ENCODE measurements around the gene UQCRC2.

Gene UQCRC2

DNA sequence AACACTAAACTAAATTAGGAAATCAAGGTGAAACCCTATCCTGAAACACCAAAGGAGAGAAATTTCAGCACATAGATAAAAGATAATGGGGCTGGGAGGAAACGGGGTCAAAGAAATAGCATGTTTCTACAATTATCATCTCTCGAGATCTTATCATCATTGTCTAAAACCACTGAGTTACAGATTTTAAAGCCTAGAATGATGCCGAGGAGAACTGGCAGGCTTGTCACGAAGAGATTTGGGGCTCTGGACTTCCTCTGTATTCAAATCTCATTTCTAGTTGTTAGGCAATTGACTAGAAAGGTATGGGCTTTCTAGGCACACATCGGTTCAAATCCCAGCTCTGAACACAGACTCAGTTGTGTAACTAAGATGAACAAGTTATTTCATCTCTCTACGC, 38.5 kb downstream of the UQCRC2 start:
- H3K27me3 ChIP-seq (ENCODE audit: insufficient read depth, low read length, poor library complexity, severe bottlenecking), result no peaks in the 10 kb centered on the region
- H3K9ac ChIP-seq (ENCODE audit: low read depth, low read length, poor library complexity, severe bottlenecking), result no peak overlapping the region

GRCh38 chr16:21994856-21995465, 41.8 kb downstream of the UQCRC2 start:
- H3F3A ChIP-seq (ENCODE audit: low read depth), result no peaks in the 10 kb centered on the region

More for the DNA sequence above, 38.5 kb downstream of the UQCRC2 start:
- H3K36me3 ChIP-seq (ENCODE audit: insufficient read depth, low read length), result no peaks in the 10 kb centered on the region
- no peaks in the 10 kb centered on the region for H3K4me1 ChIP-seq (ENCODE audit: insufficient read depth, low read length, poor library complexity, severe bottlenecking)
- no peak overlapping the region for H3K4me3 ChIP-seq (ENCODE audit: low read length, poor library complexity, severe bottlenecking)
- no peak overlapping the region for H2AFZ ChIP-seq (ENCODE audit: low read length)
- no peak overlapping the region for H3K4me2 ChIP-seq (ENCODE audit: low read depth, low read length, poor library complexity, severe bottlenecking)
- H3F3A ChIP-seq (ENCODE audit: low read depth), result no peaks in the 10 kb centered on the region
- H4K20me1 ChIP-seq (ENCODE audit: insufficient read depth, low read length, poor library complexity, severe bottlenecking), result no peaks in the 10 kb centered on the region
- H3K9me2 ChIP-seq (replicated peaks; ENCODE audit: low read depth, low read length), result no peaks in the 10 kb centered on the region
- no peaks in the 10 kb centered on the region for H3K9me3 ChIP-seq (ENCODE audit: insufficient read depth, low read depth, low read length)
- TF ChIP-seq EZH2phosphoT487 (IDR thresholded peaks at IDR 0.05; ENCODE audit: borderline replicate concordance), result no peak
- TF ChIP-seq, protein P1, sequence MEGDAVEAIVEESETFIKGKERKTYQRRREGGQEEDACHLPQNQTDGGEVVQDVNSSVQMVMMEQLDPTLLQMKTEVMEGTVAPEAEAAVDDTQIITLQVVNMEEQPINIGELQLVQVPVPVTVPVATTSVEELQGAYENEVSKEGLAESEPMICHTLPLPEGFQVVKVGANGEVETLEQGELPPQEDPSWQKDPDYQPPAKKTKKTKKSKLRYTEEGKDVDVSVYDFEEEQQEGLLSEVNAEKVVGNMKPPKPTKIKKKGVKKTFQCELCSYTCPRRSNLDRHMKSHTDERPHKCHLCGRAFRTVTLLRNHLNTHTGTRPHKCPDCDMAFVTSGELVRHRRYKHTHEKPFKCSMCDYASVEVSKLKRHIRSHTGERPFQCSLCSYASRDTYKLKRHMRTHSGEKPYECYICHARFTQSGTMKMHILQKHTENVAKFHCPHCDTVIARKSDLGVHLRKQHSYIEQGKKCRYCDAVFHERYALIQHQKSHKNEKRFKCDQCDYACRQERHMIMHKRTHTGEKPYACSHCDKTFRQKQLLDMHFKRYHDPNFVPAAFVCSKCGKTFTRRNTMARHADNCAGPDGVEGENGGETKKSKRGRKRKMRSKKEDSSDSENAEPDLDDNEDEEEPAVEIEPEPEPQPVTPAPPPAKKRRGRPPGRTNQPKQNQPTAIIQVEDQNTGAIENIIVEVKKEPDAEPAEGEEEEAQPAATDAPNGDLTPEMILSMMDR (conservative IDR thresholded peaks at IDR 0.05; ENCODE audit: low read length), result no peak
- no peaks in the 10 kb centered on the region for H3K79me2 ChIP-seq (ENCODE audit: insufficient read depth, low read length)

GRCh38 chr16:21996923-21997696, 43.9 kb downstream of the UQCRC2 start:
- Histone ChIP-seq H4K20me1 (ENCODE audit: insufficient read depth, low read length, poor library complexity, severe bottlenecking) (no peaks in the 10 kb centered on the region), H3K9ac (ENCODE audit: low read depth, low read length, poor library complexity, severe bottlenecking) (no peak overlapping the region), H2AFZ (ENCODE audit: low read length) (no peak overlapping the region), H3K9me2 (replicated peaks; ENCODE audit: low read depth, low read length) (no peaks in the 10 kb centered on the region), H3F3A (ENCODE audit: low read depth) (no peaks in the 10 kb centered on the region), H3K27me3 (ENCODE audit: insufficient read depth, low read length, poor library complexity, severe bottlenecking) (no peaks in the 10 kb centered on the region), H3K4me1 (ENCODE audit: insufficient read depth, low read length, poor library complexity, severe bottlenecking) (peaks cover 2% of the 10 kb centered on the region), H3K79me2 (ENCODE audit: insufficient read depth, low read length) (no peaks in the 10 kb centered on the region), H3K4me3 (ENCODE audit: low read length, poor library complexity, severe bottlenecking) (no peak overlapping the region), H3K9me3 (ENCODE audit: insufficient read depth, low read depth, low read length) (no peaks in the 10 kb centered on the region), H3K36me3 (ENCODE audit: insufficient read depth, low read length) (no peaks in the 10 kb centered on the region), H3K4me2 (ENCODE audit: low read depth, low read length, poor library complexity, severe bottlenecking) (no peak overlapping the region)
- TF ChIP-seq, protein P1 (conservative IDR thresholded peaks at IDR 0.05; ENCODE audit: low read length), result no peak
- no peak for TF ChIP-seq EZH2phosphoT487 (IDR thresholded peaks at IDR 0.05; ENCODE audit: borderline replicate concordance)

More at GRCh38 chr16:21994856-21995465, 41.8 kb downstream of the UQCRC2 start:
- no peaks in the 10 kb centered on the region for H4K20me1 ChIP-seq (ENCODE audit: insufficient read depth, low read length, poor library complexity, severe bottlenecking)
- H3K79me2 ChIP-seq (ENCODE audit: insufficient read depth, low read length), result no peaks in the 10 kb centered on the region
- no peaks in the 10 kb centered on the region for H3K27me3 ChIP-seq (ENCODE audit: insufficient read depth, low read length, poor library complexity, severe bottlenecking)
- TF ChIP-seq, protein P1 (conservative IDR thresholded peaks at IDR 0.05; ENCODE audit: low read length), result no peak
- TF ChIP-seq EZH2phosphoT487 (IDR thresholded peaks at IDR 0.05; ENCODE audit: borderline replicate concordance), result no peak
- 0 out of 2 replicates have a peak overlapping the region, but pooled peaks have one; percentile 41 for H2AFZ ChIP-seq (ENCODE audit: low read length)
- no peaks in the 10 kb centered on the region for H3K9me2 ChIP-seq (replicated peaks; ENCODE audit: low read depth, low read length)
- H3K9me3 ChIP-seq (ENCODE audit: insufficient read depth, low read depth, low read length), result no peaks in the 10 kb centered on the region
- H3K4me3 ChIP-seq (ENCODE audit: low read length, poor library complexity, severe bottlenecking), result no peak overlapping the region
- no peaks in the 10 kb centered on the region for H3K36me3 ChIP-seq (ENCODE audit: insufficient read depth, low read length)
- H3K4me1 ChIP-seq (ENCODE audit: insufficient read depth, low read length, poor library complexity, severe bottlenecking), result no peaks in the 10 kb centered on the region
- no peak overlapping the region for H3K4me2 ChIP-seq (ENCODE audit: low read depth, low read length, poor library complexity, severe bottlenecking)
- no peak overlapping the region for H3K9ac ChIP-seq (ENCODE audit: low read depth, low read length, poor library complexity, severe bottlenecking)

All from Loucy (cell line).